Esophagus squamous epithelium (tissue), 5 donors: ENCODE data around the gene SEMA4D. TPM values are rescaled to one million over a fixed set of nuclear protein-coding genes. Genes with fewer than 3 reads are reported as not detected.

Experiments used
- DNase-seq: peaks from one replicate; lab custom pipeline; 2025; lab: John Stamatoyannopoulos, UW
- H3K27ac ChIP-seq, 4 donors: fragments of 200-600 bp; sonication (generic); one replicate each; pipeline ENCODE4 v1.5.1; 2016 to 2019; ENCODE audit warnings: mild to moderate bottlenecking in 1 of 4
- H3K27me3 ChIP-seq, 4 donors: fragments of 200-600 bp; sonication (generic); 1 replicate in 3 of 4; 2 replicates in 1 of 4; pipeline versions ENCODE4 v1.5.1 to v1.6.0; 2017 to 2021; ENCODE audit warnings: antibody characterized with exemption in 1 of 4
- H3K36me3 ChIP-seq, 3 donors: fragments of 200-600 bp; sonication (generic); one replicate each; pipeline ENCODE4 v1.5.1; 2016 to 2019
- H3K4me1 ChIP-seq, 3 donors: fragments of 200-600 bp; sonication (generic); one replicate each; pipeline ENCODE4 v1.5.1; 2017 to 2019
- H3K4me3 ChIP-seq, 4 donors: fragments of 200-600 bp; sonication (generic); 1 replicate in 3 of 4; 2 replicates in 1 of 4; pipeline ENCODE4 v1.5.1; 2016 to 2019; ENCODE audit warnings: mild to moderate bottlenecking in 2 of 4, moderate library complexity in 1 of 4
- H3K9me3 ChIP-seq, 3 donors: fragments of 200-600 bp; sonication (generic); one replicate each; pipeline ENCODE4 v1.5.1; 2016 to 2019
- CTCF ChIP-seq, 6 experiments: fragments of 450-650 bp in 4 of 6; fragments of 200-600 bp in 2 of 6; sonication (generic) in 2 of 6; IDR thresholded peaks; one replicate each; pipeline ENCODE4 v1.5.1; 2016 to 2019; ENCODE audit warnings: antibody characterized with exemption in 6 of 6, mild to moderate bottlenecking in 4 of 6, moderate library complexity in 4 of 6
- POLR2A ChIP-seq, 4 donors: fragments of 450-650 bp; IDR thresholded peaks; one replicate each; pipeline ENCODE4 v1.6.1; 2017; ENCODE audit warnings: antibody characterized with exemption in 4 of 4, mild to moderate bottlenecking in 4 of 4, moderate library complexity in 3 of 4
- WGBS, 2 donors: methylation state at CpG; one replicate each; pipeline ENCODE4 v1.1.5; 2018; 5-methylcytosine and 5-hydroxymethylcytosine counted together
- intact Hi-C: fragments of 100-400 bp; cut with DNase I; formaldehyde crosslinking; loops from one replicate; pipeline ENCODE4 v1.15.0; 2022
- total RNA-seq, 4 donors: library from RNA; depleted of rRNA; stranded (reverse); fragments of >200 nt; gene quantifications; one replicate each; pipeline ENCODE4 v1.1.0, GENCODE V29; 2016
- donor health status: DM: yes; HTN: yes; CAD: no.

Gene SEMA4D
- total RNA-seq, 4 donors from 2014 or later = 12.8 to 52.0 (median 20.5) TPM

DNA sequence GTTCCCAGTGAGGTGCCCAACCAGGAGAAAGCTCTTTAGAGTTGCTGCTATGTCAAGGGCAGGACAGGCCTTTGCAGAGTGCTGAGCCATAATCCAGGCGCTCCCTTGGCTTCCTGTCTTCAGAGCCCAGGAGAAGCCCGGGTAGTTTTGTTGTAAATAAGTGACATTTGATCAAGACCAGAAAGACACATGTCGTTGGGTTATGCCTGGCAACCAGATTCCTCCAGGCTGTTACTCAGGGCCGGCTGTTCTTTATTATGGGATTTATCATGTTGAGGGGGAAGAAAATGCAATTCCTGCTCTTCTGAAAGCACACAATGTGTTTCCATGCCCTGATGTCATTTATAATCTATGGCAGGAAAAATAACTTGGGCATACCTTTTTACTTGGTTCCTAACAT lies 39.3 kb upstream of the SEMA4D start:
- no peak for TF ChIP-seq POLR2A (IDR thresholded peaks at IDR 0.05)
- TF ChIP-seq CTCF (IDR thresholded peaks at IDR 0.05) = no peak
- H3K27ac ChIP-seq = no peak overlapping the region
- no peaks in the 10 kb centered on the region for H3K27me3 ChIP-seq
- no peaks in the 10 kb centered on the region for H3K36me3 ChIP-seq
- intact Hi-C loops = no loop called here
- H3K4me3 ChIP-seq = no peak overlapping the region
- peaks cover 0 to 16% (median 0%) of the 10 kb centered on the region in 3 donors for H3K4me1 ChIP-seq
- DNase-seq = no peak
- WGBS, 2 donors = 86 to 92% methylated on average over 4 of the region's 4 CpGs
- no peaks in the 10 kb centered on the region for H3K9me3 ChIP-seq

GRCh38 chr9:89536600-89536999 lies 38.7 kb upstream of the SEMA4D start:
- Histone ChIP-seq H3K36me3 (no peaks in the 10 kb centered on the region), H3K4me3 (no peak overlapping the region), H3K4me1 (peaks cover 0 to 10% (median 0%) of the 10 kb centered on the region in 3 donors), H3K27ac (no peak overlapping the region), H3K27me3 (no peaks in the 10 kb centered on the region), H3K9me3 (no peaks in the 10 kb centered on the region)
- no peak for DNase-seq
- intact Hi-C loops = no loop called here
- no peak for TF ChIP-seq CTCF (IDR thresholded peaks at IDR 0.05)
- no peak for TF ChIP-seq POLR2A (IDR thresholded peaks at IDR 0.05)
- WGBS, 2 donors = 64 to 68% methylated on average over 3 to 4 of the region's 5 CpGs

GRCh38 chr9:89536145-89536574 lies 38.2 kb upstream of the SEMA4D start:
- peaks cover 0 to 10% (median 0%) of the 10 kb centered on the region in 3 donors for H3K4me1 ChIP-seq
- WGBS, 2 donors = 56 to 69% methylated on average over 5 of the region's 5 CpGs
- TF ChIP-seq CTCF (IDR thresholded peaks at IDR 0.05) (no peak), POLR2A (IDR thresholded peaks at IDR 0.05) (no peak)
- no peak overlapping the region for H3K27ac ChIP-seq
- H3K9me3 ChIP-seq = no peaks in the 10 kb centered on the region
- no peak overlapping the region for H3K4me3 ChIP-seq
- intact Hi-C loops = no loop called here
- no peaks in the 10 kb centered on the region for H3K27me3 ChIP-seq
- no peaks in the 10 kb centered on the region for H3K36me3 ChIP-seq
- no peak for DNase-seq

- intact Hi-C loops = no loop called here
- H3K9me3 ChIP-seq = no peaks in the 10 kb centered on the region
- H3K4me1 ChIP-seq = peaks cover 0 to 10% (median 0%) of the 10 kb centered on the region in 3 donors
- 87 to 100% methylated on average over 3 of the region's 3 CpGs for WGBS, 2 donors
- no peak overlapping the region for H3K4me3 ChIP-seq
- no peak overlapping the region for H3K27ac ChIP-seq
- TF ChIP-seq POLR2A (IDR thresholded peaks at IDR 0.05) (no peak), CTCF (IDR thresholded peaks at IDR 0.05) (no peak)
- DNase-seq = no peak
- no peaks in the 10 kb centered on the region for H3K36me3 ChIP-seq
- H3K27me3 ChIP-seq = no peaks in the 10 kb centered on the region
These were observed 37.5 kb upstream of the SEMA4D start for GRCh38 chr9:89535461-89535860.

DNA sequence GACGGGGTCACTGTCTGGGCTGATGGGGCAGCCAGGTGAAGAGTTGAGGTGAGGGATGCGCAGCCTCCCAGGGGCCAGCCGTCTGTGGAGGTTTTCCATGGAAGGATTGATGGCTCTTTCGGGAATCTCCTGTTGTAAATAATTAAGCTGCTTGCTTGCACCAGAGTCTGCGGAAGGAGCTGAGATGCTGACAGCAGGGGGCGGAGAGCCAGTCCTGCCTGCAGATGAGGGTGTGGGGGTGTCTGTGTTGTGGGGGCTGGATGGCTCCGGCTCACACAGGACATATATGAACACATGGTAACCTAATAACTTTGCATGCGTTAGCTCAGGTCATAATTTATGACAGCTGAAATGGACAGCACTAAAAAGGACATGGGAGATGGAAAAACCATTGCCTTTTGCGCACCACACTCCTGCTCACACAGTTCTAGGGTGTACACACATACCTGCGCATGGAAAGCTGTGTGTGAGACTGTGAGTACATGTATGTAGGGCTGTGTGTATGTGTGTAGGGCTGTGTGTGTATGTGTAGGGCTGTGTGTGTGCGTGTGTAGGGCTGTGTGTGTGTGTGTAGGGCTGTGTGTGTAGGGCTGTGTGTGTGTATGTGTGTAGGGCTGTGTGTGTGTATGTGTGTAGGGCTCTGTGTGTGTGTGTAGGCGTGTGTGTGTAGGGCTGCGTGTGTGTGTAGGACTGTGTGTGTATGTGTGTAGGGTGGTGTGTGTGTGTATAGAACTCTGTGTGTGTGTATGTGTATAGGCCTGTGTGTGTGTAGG lies 36.8 kb upstream of the SEMA4D start:
- no peak for DNase-seq
- no peak for TF ChIP-seq POLR2A (IDR thresholded peaks at IDR 0.05)
- no peak for TF ChIP-seq CTCF (IDR thresholded peaks at IDR 0.05)
- peaks cover 0 to 10% (median 0%) of the 10 kb centered on the region in 3 donors for H3K4me1 ChIP-seq
- no peaks in the 10 kb centered on the region for H3K9me3 ChIP-seq
- intact Hi-C loops = no loop called here
- no peak overlapping the region for H3K4me3 ChIP-seq
- H3K27me3 ChIP-seq = no peaks in the 10 kb centered on the region
- WGBS, 2 donors = 80% methylated on average over 13 of the region's 13 CpGs
- no peak overlapping the region for H3K27ac ChIP-seq
- H3K36me3 ChIP-seq = no peaks in the 10 kb centered on the region
